IPS DF 6.9 (cell line): Measurements from ENCODE around the gene C7orf25.

Experiments used
- DNase-seq: peaks from one replicate; pipeline ENCODE4 v3.0.0-alpha.2; 2013; ENCODE audit warnings: low read depth, low spot score
- H3K27ac ChIP-seq: one replicate; pipeline ENCODE4 v1.5.1; 2013; ENCODE audit warnings: low read length, control low read depth
- H3K27me3 ChIP-seq: 2 replicates; pipeline ENCODE4 v1.6.1; 2013; ENCODE audit warnings: mild to moderate bottlenecking, low read length; ENCODE audit not compliant: control insufficient read depth, insufficient read depth
- H3K36me3 ChIP-seq: 2 replicates; pipeline ENCODE4 v1.6.1; 2013; ENCODE audit warnings: low read length; ENCODE audit not compliant: control insufficient read depth, insufficient read depth
- H3K4me1 ChIP-seq: 2 replicates; pipeline ENCODE4 v1.6.1; 2013; ENCODE audit warnings: low read length; ENCODE audit not compliant: control insufficient read depth, insufficient read depth
- H3K4me3 ChIP-seq: 2 replicates; pipeline ENCODE4 v1.5.1; 2013; ENCODE audit warnings: mild to moderate bottlenecking, low read length
- H3K9me3 ChIP-seq: 2 replicates; pipeline ENCODE4 v1.6.1; 2013; ENCODE audit warnings: low read length, inconsistent platforms; ENCODE audit not compliant: control insufficient read depth, insufficient read depth
- WGBS: extraction: QIAGEN DNeasy Blood & Tissue Kit; methylation state at CpG from one replicate; pipeline ENCODE4 v1.1.7; 2013; ENCODE audit warnings: mixed read lengths, missing lambda C conversion rate; ENCODE audit not compliant: insufficient read length, insufficient coverage; 5-methylcytosine and 5-hydroxymethylcytosine counted together

The C7orf25 gene

GRCh38 chr7:42911454-42912447 lies at the start of gene C7orf25:
Gene C7orf25, minus strand, starts transcription at chr7:42912070. Its CDS starts 1,170 bp downstream, at chr7:42910900.
- Histone ChIP-seq H3K27me3 (no peaks in the 10 kb centered on the region), H3K4me3 (peak within 1 kb of the TSS; percentile 79; the same call in 1 of the 2 replicates), H3K9me3 (no peaks in the 10 kb centered on the region), H3K4me1 (0 out of 2 replicates have a peak, but pooled peaks cover 3% of the 10 kb centered on the region), H3K36me3 (no peaks in the 10 kb centered on the region; the same call in 1 of the 2 replicates), H3K27ac (no peak within 1 kb of the TSS)
- DNase-seq: peak; percentile 80
- WGBS: no CpG with 5 or more reads among the region's 95 CpGs

GRCh38 chr7:42961170-42961569 lies 49.3 kb upstream of the C7orf25 start:
- no peak overlapping the region for H3K4me3 ChIP-seq
- no peaks in the 10 kb centered on the region; the same call in 1 of the 2 replicates for H3K4me1 ChIP-seq
- WGBS: no CpG with 5 or more reads among the region's 2 CpGs
- H3K27ac ChIP-seq: no peak overlapping the region
- no peaks in the 10 kb centered on the region for H3K36me3 ChIP-seq
- H3K27me3 ChIP-seq: no peaks in the 10 kb centered on the region
- no peak for DNase-seq
- peaks cover 1% of the 10 kb centered on the region for H3K9me3 ChIP-seq

GRCh38 chr7:42960762-42961161 lies 48.9 kb upstream of the C7orf25 start:
- H3K36me3 ChIP-seq: no peaks in the 10 kb centered on the region
- no CpG with 5 or more reads among the region's 2 CpGs for WGBS
- no peak overlapping the region for H3K27ac ChIP-seq
- DNase-seq: no peak
- H3K27me3 ChIP-seq: no peaks in the 10 kb centered on the region
- peaks cover 1% of the 10 kb centered on the region for H3K9me3 ChIP-seq
- no peak overlapping the region for H3K4me3 ChIP-seq
- H3K4me1 ChIP-seq: no peaks in the 10 kb centered on the region; the same call in 1 of the 2 replicates

GRCh38 chr7:42959549-42959948 lies 47.7 kb upstream of the C7orf25 start:
- H3K9me3 ChIP-seq: peaks cover 1% of the 10 kb centered on the region
- H3K27me3 ChIP-seq: no peaks in the 10 kb centered on the region
- no peak for DNase-seq
- no peak overlapping the region for H3K27ac ChIP-seq
- no peaks in the 10 kb centered on the region for H3K4me1 ChIP-seq
- H3K4me3 ChIP-seq: no peak overlapping the region
- no CpG with 5 or more reads among the region's 2 CpGs for WGBS
- no peaks in the 10 kb centered on the region for H3K36me3 ChIP-seq

- H3K4me1 ChIP-seq: no peaks in the 10 kb centered on the region
- DNase-seq: no peak
Observed at GRCh38 chr7:42956062-42956461, 44.2 kb upstream of the C7orf25 start.

GRCh38 chr7:42953994-42954393 lies 42.1 kb upstream of the C7orf25 start:
- H3K36me3 ChIP-seq: no peaks in the 10 kb centered on the region
- H3K9me3 ChIP-seq: no peaks in the 10 kb centered on the region; the same call in 1 of the 2 replicates
- no CpG with 5 or more reads among the region's 4 CpGs for WGBS
- H3K27ac ChIP-seq: no peak overlapping the region
- DNase-seq: no peak
- no peak overlapping the region for H3K4me3 ChIP-seq
- H3K4me1 ChIP-seq: no peaks in the 10 kb centered on the region
- H3K27me3 ChIP-seq: no peaks in the 10 kb centered on the region

More at GRCh38 chr7:42956062-42956461, 44.2 kb upstream of the C7orf25 start:
- no peak overlapping the region for H3K27ac ChIP-seq
- no peaks in the 10 kb centered on the region for H3K36me3 ChIP-seq
- no peak overlapping the region for H3K4me3 ChIP-seq
- no peaks in the 10 kb centered on the region for H3K27me3 ChIP-seq
- H3K9me3 ChIP-seq: peaks cover 1% of the 10 kb centered on the region

GRCh38 chr7:42952328-42952727 lies 40.5 kb upstream of the C7orf25 start:
- H3K36me3 ChIP-seq: no peaks in the 10 kb centered on the region
- H3K27me3 ChIP-seq: no peaks in the 10 kb centered on the region
- no peak for DNase-seq
- no peak overlapping the region for H3K27ac ChIP-seq
- no CpG with 5 or more reads among the region's 4 CpGs for WGBS
- no peaks in the 10 kb centered on the region for H3K4me1 ChIP-seq
- no peaks in the 10 kb centered on the region; the same call in 1 of the 2 replicates for H3K9me3 ChIP-seq
- no peak overlapping the region for H3K4me3 ChIP-seq

- Histone ChIP-seq H3K27me3 (no peaks in the 10 kb centered on the region), H3K9me3 (no peaks in the 10 kb centered on the region), H3K4me1 (no peaks in the 10 kb centered on the region), H3K4me3 (no peak overlapping the region), H3K27ac (no peak overlapping the region), H3K36me3 (no peaks in the 10 kb centered on the region)
- WGBS: no CpG with 5 or more reads among the region's 3 CpGs
- DNase-seq: no peak
Observed at GRCh38 chr7:42950417-42950816, 38.5 kb upstream of the C7orf25 start.

GRCh38 chr7:42947521-42947920 lies 35.7 kb upstream of the C7orf25 start:
- WGBS: no CpG with 5 or more reads among the region's 2 CpGs

GRCh38 chr7:42946627-42946950 lies 34.7 kb upstream of the C7orf25 start:
- WGBS: no CpG with 5 or more reads among the region's 2 CpGs

More at GRCh38 chr7:42947521-42947920, 35.7 kb upstream of the C7orf25 start:
- DNase-seq: no peak
- no peaks in the 10 kb centered on the region for H3K27me3 ChIP-seq
- no peak overlapping the region for H3K4me3 ChIP-seq
- H3K4me1 ChIP-seq: no peaks in the 10 kb centered on the region
- no peak overlapping the region for H3K27ac ChIP-seq
- no peaks in the 10 kb centered on the region for H3K9me3 ChIP-seq
- no peaks in the 10 kb centered on the region for H3K36me3 ChIP-seq

More at GRCh38 chr7:42946627-42946950, 34.7 kb upstream of the C7orf25 start:
- DNase-seq: no peak
- Histone ChIP-seq H3K4me1 (no peaks in the 10 kb centered on the region), H3K9me3 (no peaks in the 10 kb centered on the region), H3K27ac (no peak overlapping the region), H3K4me3 (no peak overlapping the region), H3K36me3 (no peaks in the 10 kb centered on the region), H3K27me3 (no peaks in the 10 kb centered on the region)
